ENCODE data around the gene ANXA5. TPM values are rescaled to one million over a fixed set of nuclear protein-coding genes. Genes with fewer than 3 reads are reported as not detected.

The ANXA5 gene
- total RNA-seq = 125 to 137 TPM (median 130 TPM) in 3 replicates

GRCh38 chr4:121696581-121697461 lies at the start of gene ANXA5:
TSS of gene ANXA5 (minus strand) at chr4:121696980. CDS start at chr4:121696589, 391 bp downstream.
- Mint-ChIP-seq H3K27me3 (ENCODE audit: low read depth) (peaks cover 4% of the 10 kb centered on the region), H3K4me1 (peaks cover 20% of the 10 kb centered on the region), H3K27ac (peak within 1 kb of the TSS; percentile 98), H3K36me3 (peaks cover 8% of the 10 kb centered on the region), H3K9me3 (no peaks in the 10 kb centered on the region), H3K4me3 (peak within 1 kb of the TSS; percentile 98)
- DNase-seq (ENCODE audit: low spot score in 2 of 2, unreplicated experiment in 2 of 2) = peak; percentile 75 to 84
- TF ChIP-seq CTCF (IDR thresholded peaks at IDR 0.05; ENCODE audit: unreplicated experiment) = no peak

GRCh38 chr4:121742794-121743193 lies 46.0 kb upstream of the ANXA5 start:
- Mint-ChIP-seq H3K4me3 (no peak overlapping the region), H3K27me3 (ENCODE audit: low read depth) (peaks cover 3% of the 10 kb centered on the region), H3K9me3 (no peaks in the 10 kb centered on the region), H3K27ac (no peak overlapping the region), H3K4me1 (peaks cover 10% of the 10 kb centered on the region), H3K36me3 (no peaks in the 10 kb centered on the region)
- TF ChIP-seq CTCF (IDR thresholded peaks at IDR 0.05; ENCODE audit: unreplicated experiment) = no peak
- no peak for DNase-seq (ENCODE audit: low spot score in 2 of 2, unreplicated experiment in 2 of 2)

GRCh38 chr4:121741751-121742150 lies 45.0 kb upstream of the ANXA5 start:
- H3K36me3 Mint-ChIP-seq = no peaks in the 10 kb centered on the region
- DNase-seq (ENCODE audit: low spot score in 2 of 2, unreplicated experiment in 2 of 2) = no peak
- TF ChIP-seq CTCF (IDR thresholded peaks at IDR 0.05; ENCODE audit: unreplicated experiment) = no peak
- H3K27me3 Mint-ChIP-seq (ENCODE audit: low read depth) = no peaks in the 10 kb centered on the region
- no peaks in the 10 kb centered on the region for H3K9me3 Mint-ChIP-seq
- no peak overlapping the region for H3K27ac Mint-ChIP-seq
- peaks cover 10% of the 10 kb centered on the region for H3K4me1 Mint-ChIP-seq
- no peak overlapping the region for H3K4me3 Mint-ChIP-seq

GRCh38 chr4:121740796-121741409 lies 44.1 kb upstream of the ANXA5 start:
- no peak for TF ChIP-seq CTCF (IDR thresholded peaks at IDR 0.05; ENCODE audit: unreplicated experiment)
- Mint-ChIP-seq H3K9me3 (no peaks in the 10 kb centered on the region), H3K4me3 (no peak overlapping the region), H3K27ac (no peak overlapping the region), H3K36me3 (no peaks in the 10 kb centered on the region), H3K4me1 (peaks cover 10% of the 10 kb centered on the region), H3K27me3 (ENCODE audit: low read depth) (no peaks in the 10 kb centered on the region)
- no peak for DNase-seq (ENCODE audit: low spot score in 2 of 2, unreplicated experiment in 2 of 2)

- H3K4me3 Mint-ChIP-seq = no peak overlapping the region
- no peaks in the 10 kb centered on the region for H3K27me3 Mint-ChIP-seq (ENCODE audit: low read depth)
- H3K36me3 Mint-ChIP-seq = no peaks in the 10 kb centered on the region
- DNase-seq (ENCODE audit: low spot score in 2 of 2, unreplicated experiment in 2 of 2) = no peak
- peaks cover 10% of the 10 kb centered on the region for H3K4me1 Mint-ChIP-seq
- no peak overlapping the region for H3K27ac Mint-ChIP-seq
- no peak for TF ChIP-seq CTCF (IDR thresholded peaks at IDR 0.05; ENCODE audit: unreplicated experiment)
- no peaks in the 10 kb centered on the region for H3K9me3 Mint-ChIP-seq
Measured at GRCh38 chr4:121739575-121739974, 42.8 kb upstream of the ANXA5 start.

Measured in mesothelial cell of epicardium (in vitro differentiated cells).